ENCODE measurements around the gene ABCC3.
A peak's percentile ranks its signal among the peaks of the same experiment; 100 is the strongest.
"Not testable (repeated sequence)": the region's sequence is repeated elsewhere in the genome, so short reads cannot be mapped to it uniquely, and the experiment has no call there.

The ABCC3 gene

DNA sequence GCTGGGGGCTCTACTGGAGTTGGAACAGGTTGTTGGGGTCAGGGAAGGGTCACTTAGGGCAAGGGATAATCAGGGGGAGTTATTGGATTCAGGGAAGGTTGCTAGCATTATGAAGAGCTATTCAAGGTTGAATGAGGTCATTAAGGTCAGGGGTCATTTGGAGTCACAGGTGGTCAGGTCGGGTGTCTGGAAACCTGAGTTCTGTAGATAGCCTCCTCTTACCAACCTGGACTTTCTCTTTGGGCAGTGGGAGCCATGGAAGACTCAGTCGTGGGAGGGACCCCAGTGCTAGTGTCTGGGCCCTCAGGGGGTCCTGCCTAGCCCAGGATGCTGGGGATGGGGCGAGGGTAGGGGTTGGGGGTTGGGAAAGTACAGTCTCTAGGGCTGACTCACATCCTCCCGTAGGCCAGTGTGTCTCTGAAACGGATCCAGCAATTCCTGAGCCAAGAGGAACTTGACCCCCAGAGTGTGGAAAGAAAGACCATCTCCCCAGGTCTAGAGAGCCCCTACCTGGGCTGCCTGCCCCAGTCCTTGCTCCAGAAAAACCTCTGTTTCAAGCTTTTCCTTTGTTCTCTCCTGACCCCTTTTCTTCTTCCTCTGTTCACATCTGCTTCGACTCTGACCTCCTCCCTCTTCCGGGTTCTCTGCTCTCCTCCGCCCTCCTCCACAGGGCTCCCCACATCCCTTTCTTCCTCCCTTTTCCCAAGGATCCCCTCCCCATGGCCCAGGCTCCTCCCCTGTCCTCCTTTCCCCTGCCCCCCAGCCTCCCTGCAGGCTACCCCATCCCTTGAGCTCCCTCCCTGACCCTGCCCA lies 33.5 kb downstream of the ABCC3 start:
- DNase-seq = no peak

- DNase-seq = no peak
Observed at GRCh38 chr17:50668838-50669581, 34.3 kb downstream of the ABCC3 start.

GRCh38 chr17:50672071-50672470 lies 37.4 kb downstream of the ABCC3 start:
- DNase-seq = no peak

DNA sequence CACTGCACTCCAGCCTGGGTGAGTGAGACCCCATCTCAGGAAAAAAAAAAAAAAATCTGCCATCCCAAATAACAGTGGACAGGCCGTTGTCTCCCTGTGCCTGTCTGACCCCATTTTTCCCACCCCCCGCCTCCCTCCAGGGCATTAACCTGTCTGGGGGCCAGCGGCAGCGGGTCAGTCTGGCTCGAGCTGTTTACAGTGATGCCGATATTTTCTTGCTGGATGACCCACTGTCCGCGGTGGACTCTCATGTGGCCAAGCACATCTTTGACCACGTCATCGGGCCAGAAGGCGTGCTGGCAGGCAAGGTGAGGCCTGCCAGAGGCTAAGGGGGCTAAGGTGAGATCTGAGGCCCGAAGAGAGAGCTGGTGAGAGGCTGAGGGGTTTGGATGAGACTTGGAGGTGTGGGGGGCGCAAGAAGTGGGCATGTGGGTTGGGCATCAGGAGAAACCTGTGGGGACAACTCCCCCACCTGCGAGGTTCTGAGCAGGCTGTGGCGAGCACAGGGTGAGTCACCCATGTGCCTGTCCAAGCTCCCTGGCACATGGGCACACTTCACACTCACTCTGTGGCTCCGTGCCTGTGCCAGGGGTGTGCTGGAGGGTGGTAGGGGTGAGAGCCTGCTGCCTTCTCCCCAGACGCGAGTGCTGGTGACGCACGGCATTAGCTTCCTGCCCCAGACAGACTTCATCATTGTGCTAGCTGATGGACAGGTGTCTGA lies 38.3 kb downstream of the ABCC3 start:
- DNase-seq = no peak

- DNase-seq = no peak
Observed at GRCh38 chr17:50675190-50675589, 40.5 kb downstream of the ABCC3 start.

- DNase-seq = no peak
Observed at GRCh38 chr17:50675627-50676026, 40.9 kb downstream of the ABCC3 start.

- no peak for DNase-seq
Observed at GRCh38 chr17:50676065-50676975, 41.6 kb downstream of the ABCC3 start.

DNA sequence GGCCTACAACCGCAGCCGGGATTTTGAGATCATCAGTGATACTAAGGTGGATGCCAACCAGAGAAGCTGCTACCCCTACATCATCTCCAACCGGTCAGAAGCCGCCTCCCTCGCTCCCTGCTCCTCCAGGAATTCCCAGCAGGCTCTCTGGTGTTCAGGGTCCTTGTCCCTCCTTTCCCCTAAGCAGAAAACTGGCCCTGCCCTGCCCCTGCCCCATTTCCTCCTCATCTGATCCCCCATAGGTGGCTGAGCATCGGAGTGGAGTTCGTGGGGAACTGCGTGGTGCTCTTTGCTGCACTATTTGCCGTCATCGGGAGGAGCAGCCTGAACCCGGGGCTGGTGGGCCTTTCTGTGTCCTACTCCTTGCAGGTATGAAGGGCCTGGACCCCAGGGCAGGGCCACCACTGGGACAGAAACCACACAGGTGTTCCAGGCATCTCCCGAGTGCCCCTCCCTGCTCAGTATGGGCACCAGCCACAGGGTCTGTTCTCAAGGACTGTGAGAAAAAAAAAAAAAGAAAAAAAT lies 43.2 kb downstream of the ABCC3 start:
- DNase-seq = no peak

DNA sequence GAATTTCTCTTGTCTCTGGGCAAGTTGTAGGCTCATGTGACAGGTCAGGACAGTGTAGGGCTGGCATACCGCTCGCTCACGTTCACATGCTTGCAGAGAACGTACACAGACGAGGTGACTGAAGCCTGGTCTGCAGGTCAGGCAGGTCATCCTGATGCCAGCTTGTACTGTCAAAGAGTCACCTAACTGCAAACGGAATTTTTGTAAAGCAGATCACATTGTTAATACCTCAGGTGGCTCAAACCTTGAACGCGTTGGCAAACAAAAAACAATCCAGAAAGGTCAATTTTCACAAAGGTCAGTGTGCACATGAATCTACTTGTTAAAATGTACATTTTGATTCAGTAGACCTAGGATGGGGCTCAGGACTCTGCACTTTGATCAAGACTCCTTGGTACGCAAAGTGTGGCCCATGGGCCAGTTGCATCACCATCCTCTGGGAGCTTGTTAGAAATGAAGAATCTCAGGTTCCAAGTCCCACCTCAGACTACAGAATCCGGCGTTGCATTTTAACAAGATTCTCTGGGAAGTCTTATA lies 44.4 kb downstream of the ABCC3 start:
- DNase-seq = no peak

DNA sequence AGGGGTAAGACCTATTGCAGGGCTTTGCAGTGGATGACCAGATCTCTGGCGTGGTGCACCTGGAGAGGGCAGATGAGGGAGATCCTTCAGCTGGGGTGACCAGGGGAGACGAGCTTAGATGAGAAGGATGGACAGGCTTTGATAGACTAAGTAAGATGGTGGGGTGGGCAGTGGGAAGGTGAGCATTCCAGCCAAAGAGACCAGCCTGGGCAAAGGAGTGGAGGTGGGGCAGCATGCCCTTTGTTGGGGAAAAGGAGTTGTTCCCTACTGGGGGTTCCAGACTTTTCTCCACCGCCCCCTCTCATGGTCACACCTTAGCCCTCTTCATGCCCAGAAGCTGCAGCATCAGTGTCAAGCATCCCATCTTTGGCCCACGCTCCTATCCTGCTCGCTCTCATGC lies 45.4 kb downstream of the ABCC3 start:
- DNase-seq = no peak

DNA sequence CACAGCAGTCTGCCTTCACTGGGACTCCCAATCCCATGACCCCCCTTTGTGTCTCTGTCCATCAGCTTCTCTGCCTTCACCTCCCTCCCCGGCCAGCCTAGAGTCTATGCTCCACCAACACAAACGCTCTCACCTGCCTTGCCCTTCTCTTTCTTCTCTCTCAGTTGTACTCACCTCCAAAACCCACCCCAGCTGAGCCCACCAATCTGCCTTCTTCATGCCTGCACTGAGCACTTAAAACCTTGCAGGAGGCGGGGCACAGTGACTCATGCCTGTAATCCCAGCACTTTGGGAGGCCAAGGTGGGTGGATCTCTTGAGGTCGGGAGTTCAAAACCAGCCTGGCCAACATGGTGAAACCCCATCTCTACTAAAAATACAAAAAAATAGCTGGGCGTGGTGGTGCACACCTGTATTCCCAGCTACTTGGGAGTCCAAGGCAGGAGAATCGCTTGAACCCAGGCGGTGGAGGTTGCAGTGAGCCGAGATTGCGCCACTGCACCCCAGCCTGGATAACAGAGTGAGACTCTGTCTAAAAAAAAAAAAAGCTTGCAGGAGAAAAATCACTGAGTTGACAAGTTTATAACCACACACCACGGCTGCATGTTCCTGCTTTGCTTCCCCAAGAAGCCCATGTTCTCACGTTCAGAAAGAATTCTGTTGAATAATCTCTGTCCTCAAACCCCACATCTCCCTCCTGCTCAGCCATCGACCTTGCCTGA lies 46.0 kb downstream of the ABCC3 start:
- DNase-seq = not testable (repeated sequence)

DNA sequence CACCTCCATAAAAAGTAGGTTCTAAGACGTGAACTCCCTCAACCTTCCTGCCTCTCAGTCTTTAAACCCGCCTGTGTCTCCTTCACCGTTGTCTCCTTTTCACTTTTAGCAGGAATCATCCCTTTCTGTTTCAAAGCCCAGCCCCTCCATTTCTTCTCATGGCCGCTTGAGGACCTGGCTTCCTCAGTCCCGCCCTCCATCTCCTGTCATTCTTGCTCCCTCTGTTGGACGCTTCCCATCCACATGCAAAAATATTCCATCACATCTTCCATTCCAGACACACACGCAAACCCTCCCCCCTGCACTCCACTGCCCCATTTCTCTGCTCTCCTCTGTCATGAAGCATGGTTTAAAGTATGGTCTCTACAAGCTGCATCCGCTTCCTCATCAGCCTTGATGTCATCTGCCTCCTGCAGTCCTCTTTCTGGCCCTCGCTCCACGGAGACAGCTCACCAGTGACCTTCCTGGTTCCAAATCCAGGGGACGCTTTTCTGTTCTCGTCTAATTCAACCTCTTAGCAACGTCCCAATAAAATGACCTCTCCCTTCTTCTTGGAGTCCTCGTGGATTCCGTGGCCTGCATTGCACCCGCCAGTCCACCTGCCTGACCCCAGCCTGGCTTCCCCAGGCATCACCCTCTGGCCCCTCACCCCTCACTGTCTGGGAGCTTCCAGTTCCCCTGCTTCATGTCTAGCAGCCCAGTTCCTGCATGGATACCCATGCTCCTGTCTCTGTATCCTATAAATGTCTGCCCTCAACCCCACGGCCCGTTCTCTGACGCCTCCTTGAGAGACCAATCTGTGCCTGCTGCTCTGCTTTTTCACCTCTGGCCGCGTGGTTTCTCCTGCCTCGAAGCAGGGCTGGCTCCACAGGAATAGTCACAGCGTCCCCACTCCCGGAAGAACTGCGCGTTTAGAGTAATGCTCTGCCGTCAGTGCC lies 46.9 kb downstream of the ABCC3 start:
- peak; percentile 62 for DNase-seq

DNA sequence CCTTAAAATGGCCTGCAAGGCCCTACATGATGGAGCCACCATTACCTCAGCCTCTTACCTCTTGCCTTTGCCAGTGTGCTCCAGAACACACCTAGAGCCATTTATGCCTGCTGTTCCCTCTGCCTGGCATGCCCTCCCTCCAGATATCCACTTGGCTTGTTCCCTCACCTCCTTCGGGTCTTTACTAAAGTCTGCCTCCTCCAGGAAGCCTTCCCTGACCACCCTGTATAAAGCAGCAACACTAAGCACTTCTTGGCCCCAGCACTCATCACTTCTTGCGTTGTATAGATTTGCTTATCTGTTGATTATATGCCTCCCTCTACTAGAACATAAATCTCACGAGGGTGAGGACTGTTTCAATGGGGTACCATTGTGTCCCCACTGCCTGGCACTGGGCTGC lies 47.8 kb downstream of the ABCC3 start:
- no peak for DNase-seq

DNA sequence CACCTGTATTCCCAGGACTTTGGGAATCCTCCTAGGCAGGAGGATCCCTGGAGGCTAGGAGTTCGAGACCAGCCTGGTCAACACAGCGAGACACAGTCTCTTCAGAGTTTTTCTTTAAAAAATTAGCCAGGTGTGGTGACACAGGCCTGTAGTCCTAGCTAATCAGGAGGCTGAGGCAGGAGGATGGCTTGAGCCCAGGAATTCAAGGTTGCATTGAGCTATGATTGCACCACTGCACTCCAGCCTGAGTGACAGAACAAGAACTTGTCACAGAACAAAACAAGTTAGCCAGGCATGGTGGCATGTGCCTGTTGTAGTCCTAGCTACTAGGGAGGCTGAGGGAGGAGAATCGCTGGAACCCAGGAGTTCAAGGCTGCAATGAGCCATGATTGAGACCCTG lies 48.3 kb downstream of the ABCC3 start:
- no peak for DNase-seq

- no peak for DNase-seq
Observed at GRCh38 chr17:50683434-50684287, 49.0 kb downstream of the ABCC3 start.

DNA sequence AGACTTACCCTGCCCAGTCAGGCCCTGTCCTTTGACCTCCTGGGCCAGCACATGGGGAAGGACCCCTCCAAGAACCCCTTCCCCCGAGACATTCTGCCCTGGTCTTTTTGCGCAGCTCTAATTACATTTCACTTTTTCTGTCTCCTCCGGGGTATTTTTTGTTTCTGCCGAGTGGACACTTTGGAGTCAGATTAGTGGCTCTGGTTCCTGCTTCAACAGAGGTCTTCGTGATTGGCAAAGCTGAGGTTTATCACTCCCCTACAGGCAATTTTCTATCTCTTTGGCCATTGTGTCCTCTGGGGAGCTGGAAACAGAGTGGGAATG lies 49.6 kb downstream of the ABCC3 start:
- no peak for DNase-seq

DNA sequence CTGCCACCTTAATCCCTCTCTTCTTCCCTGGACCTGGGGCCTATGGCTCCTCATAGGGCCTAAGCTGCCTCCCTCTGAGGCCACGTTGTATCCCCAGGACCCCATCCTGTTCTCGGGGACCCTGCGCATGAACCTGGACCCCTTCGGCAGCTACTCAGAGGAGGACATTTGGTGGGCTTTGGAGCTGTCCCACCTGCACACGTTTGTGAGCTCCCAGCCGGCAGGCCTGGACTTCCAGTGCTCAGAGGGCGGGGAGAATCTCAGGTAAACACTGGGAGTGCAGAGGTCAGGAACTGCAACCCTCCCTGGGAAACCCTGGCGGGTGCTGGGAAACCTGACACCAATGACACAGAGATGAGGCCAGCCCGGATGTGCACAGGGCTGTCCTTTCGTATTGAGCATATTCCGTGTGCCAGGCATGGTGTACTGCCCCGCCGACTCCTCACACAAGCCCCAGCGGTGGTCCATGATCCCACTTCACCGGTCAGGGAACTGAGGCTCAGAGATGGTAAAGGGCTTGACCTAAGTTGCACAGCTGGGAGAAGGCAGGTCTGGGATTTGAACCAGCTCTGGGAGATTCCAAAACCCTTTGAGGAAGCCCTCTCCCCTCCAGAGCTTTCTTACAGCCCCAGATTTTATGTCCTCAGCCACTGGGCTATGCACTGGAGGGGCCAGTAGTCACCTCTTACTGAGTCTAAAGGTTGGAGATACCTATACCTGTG lies 50.1 kb downstream of the ABCC3 start:
- DNase-seq = no peak

GRCh38 chr17:50685334-50685665 lies 50.6 kb downstream of the ABCC3 start:
- DNase-seq = no peak
